ENCODE data around the gene POU2F2. TPM values are rescaled to one million over a fixed set of nuclear protein-coding genes. Genes with fewer than 3 reads are reported as not detected.

POU2F2 gene
- total RNA-seq, 1 experiment from 2014 or later = 0.89 TPM

- ChIA-PET CTCF (no interaction called here), RAD21 (ENCODE audit: low non-redundant PET in 1 of 2, low total read pairs in 2 of 2, uncharacterized antibody in 2 of 2, unreplicated experiment in 2 of 2) (no interaction called here), POLR2A (no interaction called here)
- Histone ChIP-seq H3K4me2 (ENCODE audit: low read length) (no peak overlapping the region), H3K9me2 (ENCODE audit: insufficient read depth) (no peaks in the 10 kb centered on the region), H2AFZ (ENCODE audit: low read depth, low read length, poor library complexity, severe bottlenecking) (no peak overlapping the region), H3K27me3 (ENCODE audit: insufficient read depth, low read length) (peaks cover 4% of the 10 kb centered on the region; the same call in 1 of the 2 replicates), H3K27ac (ENCODE audit: low read depth, low read length) (no peak overlapping the region), H4K20me1 (ENCODE audit: insufficient read depth) (no peaks in the 10 kb centered on the region), H3K4me3 (replicated peaks in 1 of 2; ENCODE audit: low read depth in 1 of 2, low read length in 2 of 2) (no peak overlapping the region), H3K79me2 (ENCODE audit: insufficient read depth, low read length) (no peaks in the 10 kb centered on the region), H3K9ac (ENCODE audit: low read length) (no peak overlapping the region), H3K9me3 (ENCODE audit: control insufficient read depth in 1 of 2, insufficient read depth in 1 of 2, low read depth in 1 of 2, low read length in 2 of 2) (no peaks in the 10 kb centered on the region), H3K36me3 (ENCODE audit: control insufficient read depth in 1 of 2, insufficient read depth in 2 of 2, low read length in 2 of 2) (no peaks in the 10 kb centered on the region), H3K4me1 (ENCODE audit: control insufficient read depth in 1 of 2, insufficient read depth in 2 of 2, low read length in 2 of 2) (0 out of 4 replicates have a peak, but pooled peaks cover 0 to 3% of the 10 kb centered on the region in 2 experiments)
- DNase-seq (ENCODE audit: low read depth, low spot score) (no peak), ATAC-seq (no peak)
- intact Hi-C loops (cut with micrococcal nuclease) = no loop called here
- TF ChIP-seq SRF (IDR thresholded peaks at IDR 0.05; ENCODE audit: low read depth) = no peak
- no peak for TF ChIP-seq CTCF (IDR thresholded peaks at IDR 0.05 in 2 of 3, conservative IDR thresholded peaks at IDR 0.05 in 1 of 3; ENCODE audit: borderline replicate concordance in 1 of 3, insufficient read depth in 1 of 3, low read depth in 2 of 3, low read length in 2 of 3)
- no peak for TF ChIP-seq CEBPB (IDR thresholded peaks at IDR 0.05; ENCODE audit: low read depth)
- TF ChIP-seq YY1 (IDR thresholded peaks at IDR 0.05; ENCODE audit: extremely low read depth, insufficient replicate concordance, low read depth, low read length) = no peak
- no peak for TF ChIP-seq RAD21 (IDR thresholded peaks at IDR 0.05; ENCODE audit: low read depth)
- no peak for TF ChIP-seq POLR2AphosphoS5 (IDR thresholded peaks at IDR 0.05; ENCODE audit: low read depth, low read length)
- no peak for TF ChIP-seq TCF7L2 (IDR thresholded peaks at IDR 0.05; ENCODE audit: borderline replicate concordance, extremely low read depth, insufficient read depth, insufficient read length)
- TF ChIP-seq ATF3 (IDR thresholded peaks at IDR 0.05) = no peak
- no peak for TF ChIP-seq SP1 (IDR thresholded peaks at IDR 0.05; ENCODE audit: low read depth)
- no peak for TF ChIP-seq FOSL1 (IDR thresholded peaks at IDR 0.05; ENCODE audit: low read depth)
- no peak for TF ChIP-seq JUND (IDR thresholded peaks at IDR 0.05)
- BruUV-seq (replicated peaks) = no TSS peak
These were observed 36.0 kb upstream of the POU2F2 start for GRCh38 chr19:42168206-42168605.
